Liver (tissue), 9 donors: ENCODE results near the gene WWC2. TPM values are rescaled to one million over a fixed set of nuclear protein-coding genes. Genes with fewer than 3 reads are reported as not detected.

Experiments
- DNase-seq: peaks from one replicate; pipeline ENCODE4 v3.0.0-alpha.2; 2017; ENCODE audit warnings: low spot score
- H3K27ac ChIP-seq, 2 donors: one replicate each; pipeline ENCODE4 v1.7.0; 2013; ENCODE audit warnings: inconsistent platforms in 2 of 2, low read length in 2 of 2, control low read depth in 1 of 2, low read depth in 1 of 2, mild to moderate bottlenecking in 1 of 2
- H3K27me3 ChIP-seq, 4 donors: one replicate each; pipeline versions ENCODE4 v1.6.1 to v1.7.0; 2013; ENCODE audit warnings: low read length in 3 of 4, inconsistent platforms in 1 of 4, mild to moderate bottlenecking in 1 of 4, moderate library complexity in 1 of 4; ENCODE audit not compliant: control insufficient read depth in 4 of 4, insufficient read depth in 4 of 4
- H3K36me3 ChIP-seq, 4 donors: one replicate each; pipeline versions ENCODE4 v1.6.1 to v1.7.0; 2013; ENCODE audit warnings: low read length in 3 of 4, mild to moderate bottlenecking in 3 of 4, low read depth in 1 of 4, moderate library complexity in 1 of 4; ENCODE audit not compliant: control insufficient read depth in 4 of 4, insufficient read depth in 3 of 4
- H3K4me1 ChIP-seq, 4 donors: one replicate each; pipeline versions ENCODE4 v1.6.1 to v1.7.0; 2013; ENCODE audit warnings: low read length in 3 of 4, mild to moderate bottlenecking in 3 of 4, moderate library complexity in 1 of 4; ENCODE audit not compliant: control insufficient read depth in 4 of 4, insufficient read depth in 4 of 4
- H3K4me3 ChIP-seq, 3 donors: one replicate each; pipeline versions ENCODE4 v1.6.1 to v1.7.0; 2013; ENCODE audit warnings: low read length in 3 of 3, control low read depth in 1 of 3, low read depth in 1 of 3, mild to moderate bottlenecking in 1 of 3
- H3K9ac ChIP-seq, 2 donors: one replicate each; pipeline ENCODE4 v1.7.0; 2013; ENCODE audit warnings: low read length in 2 of 2, mild to moderate bottlenecking in 2 of 2, moderate library complexity in 2 of 2, control low read depth in 1 of 2, low read depth in 1 of 2
- H3K9me3 ChIP-seq, 4 donors: one replicate each; pipeline versions ENCODE4 v1.6.1 to v1.7.0; 2013; ENCODE audit warnings: low read length in 3 of 4; ENCODE audit not compliant: control insufficient read depth in 4 of 4
- ATF3 ChIP-seq: IDR thresholded peaks from 2 replicates; pipeline ENCODE4 v1.6.1; 2016; ENCODE audit warnings: antibody characterized with exemption
- CTCF ChIP-seq: fragments of 150-350 bp; IDR thresholded peaks from 2 replicates; pipeline ENCODE4 v1.5.1; 2017; ENCODE audit warnings: improper control_type of control experiment, low read depth, low read length; ENCODE audit not compliant: missing input control
- EGR1 ChIP-seq, 2 donors: IDR thresholded peaks; 2 replicates each; pipeline ENCODE4 v1.6.1; 2016 to 2018; ENCODE audit warnings: antibody characterized with exemption in 2 of 2, low read depth in 2 of 2
- FOXA1 ChIP-seq: IDR thresholded peaks from 2 replicates; pipeline ENCODE4 v1.6.1; 2016; ENCODE audit warnings: antibody characterized with exemption
- FOXA2 ChIP-seq: IDR thresholded peaks from 2 replicates; pipeline ENCODE4 v1.6.1; 2016; ENCODE audit warnings: antibody characterized with exemption
- GABPA ChIP-seq, 2 donors: IDR thresholded peaks in 1 of 2; conservative IDR thresholded peaks in 1 of 2; 2 replicates each; pipeline ENCODE4 v1.6.1; 2016; ENCODE audit warnings: antibody characterized with exemption in 2 of 2, mild to moderate bottlenecking in 1 of 2, moderate library complexity in 1 of 2
- HNF4A ChIP-seq, 2 donors: conservative IDR thresholded peaks; 2 replicates each; pipeline ENCODE4 v1.6.1; 2016; ENCODE audit warnings: antibody characterized with exemption in 2 of 2, mild to moderate bottlenecking in 2 of 2
- HNF4G ChIP-seq: IDR thresholded peaks from 2 replicates; pipeline ENCODE4 v1.6.1; 2016; ENCODE audit warnings: antibody characterized with exemption
- JUND ChIP-seq, 2 donors: IDR thresholded peaks; 2 replicates each; pipeline ENCODE4 v1.6.1; 2016; ENCODE audit warnings: antibody characterized with exemption in 2 of 2
- RAD21 ChIP-seq, 2 donors: IDR thresholded peaks; 2 replicates each; pipeline ENCODE4 v1.6.1; 2016; ENCODE audit warnings: antibody characterized with exemption in 2 of 2, mild to moderate bottlenecking in 2 of 2
- REST ChIP-seq: IDR thresholded peaks from 2 replicates; pipeline ENCODE4 v1.6.1; 2016; ENCODE audit warnings: antibody characterized with exemption, mild to moderate bottlenecking
- RXRA ChIP-seq, 2 donors: IDR thresholded peaks; 2 replicates each; pipeline ENCODE4 v1.6.1; 2017 to 2018; ENCODE audit warnings: antibody characterized with exemption in 2 of 2, mild to moderate bottlenecking in 1 of 2
- SP1 ChIP-seq: IDR thresholded peaks from 2 replicates; pipeline ENCODE4 v1.6.1; 2018; ENCODE audit warnings: antibody characterized with exemption, mild to moderate bottlenecking
- TAF1 ChIP-seq: conservative IDR thresholded peaks from 2 replicates; pipeline ENCODE4 v1.6.1; 2016; ENCODE audit warnings: antibody characterized with exemption, mild to moderate bottlenecking
- ZBTB33 ChIP-seq: IDR thresholded peaks from 2 replicates; pipeline ENCODE4 v1.6.1; 2016; ENCODE audit warnings: antibody characterized with exemption
- WGBS: extraction: QIAGEN DNeasy Blood & Tissue Kit; methylation state at CpG from one replicate; pipeline ENCODE4 v1.1.7; 2013; 5-methylcytosine and 5-hydroxymethylcytosine counted together
- polyA plus RNA-seq, 2 donors: library from polyadenylated mRNA; stranded (reverse) in 1 of 2; unstranded in 1 of 2; fragments of 200-250 nt in 1 of 2; fragments of >200 nt in 1 of 2; fragmentation: Nextera tagmentation in 1 of 2; extraction: Ambion mirVana in 1 of 2; gene quantifications; one replicate each; pipeline versions ENCODE4 v1.2.1 to v1.2.3, GENCODE V29; 2013 to 2015
- total RNA-seq, 2 donors: library from RNA; depleted of rRNA; stranded (reverse); fragments of >200 nt; gene quantifications; one replicate each; pipeline ENCODE4 v1.2.3, GENCODE V29; 2014
- donor health status: healthy.
- donor health status: healthy.
- donor health status: healthy.
- donor health status: healthy.
- donor health status: healthy.

WWC2 gene
- total and polyA plus RNA-seq, 4 donors: 8.6 to 60.1 (median 13.3) TPM

- Histone ChIP-seq H3K36me3 (no peaks in the 10 kb centered on the region), H3K27ac (no peak overlapping the region), H3K9me3 (no peaks in the 10 kb centered on the region), H3K4me1 (peaks cover 0 to 4% (median 0%) of the 10 kb centered on the region in 4 donors), H3K9ac (no peak overlapping the region), H3K4me3 (no peak overlapping the region), H3K27me3 (no peaks in the 10 kb centered on the region)
- no peak for TF ChIP-seq ATF3
- no peak for TF ChIP-seq REST
- no peak for TF ChIP-seq ZBTB33
- no peak for TF ChIP-seq JUND (IDR thresholded peaks at IDR 0.05)
- no peak for TF ChIP-seq RAD21 (IDR thresholded peaks at IDR 0.05)
- TF ChIP-seq FOXA2: no peak
- TF ChIP-seq SP1: no peak
- TF ChIP-seq CTCF: no peak
- TF ChIP-seq FOXA1: no peak
- no peak for DNase-seq
- 79% methylated on average over 4 of the region's 4 CpGs for WGBS
Observed at GRCh38 chr4:183355405-183355804, 256.3 kb downstream of the WWC2 start.

GRCh38 chr4:183356173-183356830 is 257.2 kb downstream of the WWC2 start:
- DNase-seq: no peak
- H3K36me3 ChIP-seq: no peaks in the 10 kb centered on the region
- peaks cover 0 to 1% (median 0%) of the 10 kb centered on the region in 4 donors for H3K9me3 ChIP-seq
- WGBS: 93% methylated on average over 20 of the region's 20 CpGs
- H3K27me3 ChIP-seq: no peaks in the 10 kb centered on the region
- no peak overlapping the region for H3K27ac ChIP-seq
- no peak overlapping the region for H3K4me3 ChIP-seq
- no peak overlapping the region for H3K9ac ChIP-seq
- H3K4me1 ChIP-seq: peaks cover 0 to 4% (median 0%) of the 10 kb centered on the region in 4 donors
- TF ChIP-seq CTCF (no peak), EGR1 (IDR thresholded peaks at IDR 0.05; ENCODE audit: low read depth in 2 of 2) (no peak), RXRA (IDR thresholded peaks at IDR 0.05) (no peak), ZBTB33 (no peak), GABPA (IDR thresholded peaks at IDR 0.05 in 1 of 2, conservative IDR thresholded peaks at IDR 0.05 in 1 of 2) (no peak), HNF4A (conservative IDR thresholded peaks at IDR 0.05) (no peak), REST (no peak), HNF4G (no peak), SP1 (no peak), TAF1 (no peak)
